Heart left ventricle (tissue), 13 donors: Measurements from ENCODE around the gene ROBO1.

Experiments
- POLR2A ChIP-seq, 2 donors: fragments of 450-650 bp; IDR thresholded peaks; one replicate each; pipeline ENCODE4 v1.6.1; 2017; ENCODE audit warnings: antibody characterized with exemption in 2 of 2, mild to moderate bottlenecking in 2 of 2, moderate library complexity in 2 of 2
- TF ChIP-seq, protein P1 (sequence below), 12 donors: fragments of 200-600 bp; sonication (generic) in 4 of 12; IDR thresholded peaks; one replicate each; pipeline versions ENCODE4 v1.5.0 to v1.8.0; 2018 to 2022; ENCODE audit warnings: antibody characterized with exemption in 12 of 12, mild to moderate bottlenecking in 5 of 12
- donor health status: ischemic (EF 13 %, LVEDD 7.1; RV severe dilation, severe dysfunction).
- donor health status: DM: no; HTN: yes; CAD: no.
- donor health status: DM: no; HTN: no; CAD: no.
- donor health status: ischemic (EF 25% LVEDD 6.9; RV normal size, moderate dysfunction).
- donor health status: ischemic (EF 25% LVEDD 5.7; RV mildly dilated, moderate dysfunction).
- donor health status: ischemic (EF 35%, LVEDD 5.7; RV mildly dilated, moderate dysfunction).
- donor health status: nonischemic (EF 11% LVEDD 7.7; RV severe dilation, severe dysfunction).
- donor health status: DM: yes; HTN: yes; CAD: no.
- donor health status: PGD.
- donor health status: ischemic (EF 29% LVEDD 5.4; RV normal size, mild dysfunction).
- donor health status: nonischemic (EF 23%, LVEDD 6.1; RV moderate dilation, normal function).

DNA sequence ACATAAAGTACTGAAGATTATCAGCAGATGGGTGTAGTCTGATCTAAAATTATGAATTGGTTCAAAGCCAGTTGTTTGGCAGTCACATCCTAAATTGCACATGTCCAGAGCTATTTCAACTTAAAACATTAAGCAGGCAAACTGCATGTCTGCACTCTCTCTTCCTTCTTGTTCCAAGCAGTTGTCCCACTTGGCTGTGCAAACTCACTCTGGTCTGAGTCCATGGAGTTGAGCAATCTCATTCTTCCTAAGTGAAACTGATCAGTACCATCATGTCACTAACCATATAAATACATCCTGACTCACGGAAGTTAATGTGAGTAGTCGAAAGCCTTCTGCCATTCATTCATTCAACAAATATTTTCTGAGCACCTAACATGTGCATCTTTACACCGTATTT, 353.0 kb downstream of the ROBO1 start:
- TF ChIP-seq POLR2A (IDR thresholded peaks at IDR 0.05): no peak
- TF ChIP-seq, protein P1, sequence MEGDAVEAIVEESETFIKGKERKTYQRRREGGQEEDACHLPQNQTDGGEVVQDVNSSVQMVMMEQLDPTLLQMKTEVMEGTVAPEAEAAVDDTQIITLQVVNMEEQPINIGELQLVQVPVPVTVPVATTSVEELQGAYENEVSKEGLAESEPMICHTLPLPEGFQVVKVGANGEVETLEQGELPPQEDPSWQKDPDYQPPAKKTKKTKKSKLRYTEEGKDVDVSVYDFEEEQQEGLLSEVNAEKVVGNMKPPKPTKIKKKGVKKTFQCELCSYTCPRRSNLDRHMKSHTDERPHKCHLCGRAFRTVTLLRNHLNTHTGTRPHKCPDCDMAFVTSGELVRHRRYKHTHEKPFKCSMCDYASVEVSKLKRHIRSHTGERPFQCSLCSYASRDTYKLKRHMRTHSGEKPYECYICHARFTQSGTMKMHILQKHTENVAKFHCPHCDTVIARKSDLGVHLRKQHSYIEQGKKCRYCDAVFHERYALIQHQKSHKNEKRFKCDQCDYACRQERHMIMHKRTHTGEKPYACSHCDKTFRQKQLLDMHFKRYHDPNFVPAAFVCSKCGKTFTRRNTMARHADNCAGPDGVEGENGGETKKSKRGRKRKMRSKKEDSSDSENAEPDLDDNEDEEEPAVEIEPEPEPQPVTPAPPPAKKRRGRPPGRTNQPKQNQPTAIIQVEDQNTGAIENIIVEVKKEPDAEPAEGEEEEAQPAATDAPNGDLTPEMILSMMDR (IDR thresholded peaks at IDR 0.05): no peak
